Iris pigment epithelial cell (primary cell): Measurements from ENCODE around the gene GTF3A.
"Not testable (repeated sequence)": the region's sequence is repeated elsewhere in the genome, so short reads cannot be mapped to it uniquely, and the experiment has no call there.

Source experiments
- DNase-seq: peaks from one replicate; pipeline ENCODE4 v3.0.0-alpha.2; 2011; ENCODE audit warnings: low read depth

The GTF3A gene

DNA sequence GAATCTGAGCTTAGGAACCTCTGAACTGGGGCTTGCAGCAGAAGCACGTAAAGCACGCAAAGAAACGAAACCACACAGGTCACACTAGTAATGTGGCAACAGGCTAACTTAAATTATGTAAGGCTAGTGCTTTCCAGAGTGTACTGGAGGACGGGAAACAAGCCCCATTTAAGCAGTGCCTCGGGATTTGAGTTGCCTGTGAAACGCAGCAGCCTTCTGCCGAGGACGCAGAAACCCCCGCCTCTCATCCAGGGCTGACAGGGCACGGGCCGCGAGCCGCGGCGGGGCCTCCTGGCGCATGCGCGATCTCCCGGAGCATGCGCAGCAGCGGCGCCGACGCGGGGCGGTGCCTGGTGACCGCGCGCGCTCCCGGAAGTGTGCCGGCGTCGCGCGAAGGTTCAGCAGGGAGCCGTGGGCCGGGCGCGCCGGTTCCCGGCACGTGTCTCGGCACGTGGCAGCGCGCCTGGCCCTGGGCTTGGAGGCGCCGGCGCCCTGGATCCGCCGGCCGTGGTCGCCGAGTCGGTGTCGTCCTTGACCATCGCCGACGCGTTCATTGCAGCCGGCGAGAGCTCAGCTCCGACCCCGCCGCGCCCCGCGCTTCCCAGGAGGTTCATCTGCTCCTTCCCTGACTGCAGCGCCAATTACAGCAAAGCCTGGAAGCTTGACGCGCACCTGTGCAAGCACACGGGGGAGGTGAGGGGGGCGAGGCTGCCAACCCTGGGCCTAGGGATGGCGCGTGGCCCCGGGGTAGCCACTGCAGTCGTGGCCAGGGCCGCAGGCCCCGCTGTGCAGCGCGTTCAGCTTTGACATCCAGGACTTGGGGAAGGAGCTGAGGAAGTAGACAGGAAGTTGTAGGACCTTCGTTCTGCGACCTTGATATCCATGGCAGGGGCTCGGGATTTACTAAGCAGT is at the start of gene GTF3A:
GTF3A (plus strand) TSS at position 374 of the 912 bp plus-strand sequence.
- DNase-seq: peak; percentile 83

DNA sequence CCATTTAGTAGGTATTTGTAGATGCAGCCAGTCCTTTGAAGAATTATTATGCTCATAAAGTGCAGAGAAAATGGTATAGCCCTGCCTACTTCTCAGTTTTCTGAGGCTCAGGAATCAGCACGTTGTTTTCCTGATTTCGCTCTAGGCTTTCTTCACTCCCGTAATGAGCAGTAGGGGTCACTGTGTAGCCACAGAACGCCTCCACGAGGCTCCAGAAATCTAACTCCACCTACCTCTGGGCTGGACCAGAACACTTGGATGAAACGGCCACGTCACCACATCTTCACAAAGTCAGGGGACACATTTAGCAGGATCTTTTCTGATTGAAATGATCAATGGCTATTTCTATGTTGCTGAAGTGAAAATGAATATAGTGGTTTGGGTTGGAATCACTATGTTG is 49.8 kb upstream of the GTF3A start:
- DNase-seq: peak; percentile 87

DNA sequence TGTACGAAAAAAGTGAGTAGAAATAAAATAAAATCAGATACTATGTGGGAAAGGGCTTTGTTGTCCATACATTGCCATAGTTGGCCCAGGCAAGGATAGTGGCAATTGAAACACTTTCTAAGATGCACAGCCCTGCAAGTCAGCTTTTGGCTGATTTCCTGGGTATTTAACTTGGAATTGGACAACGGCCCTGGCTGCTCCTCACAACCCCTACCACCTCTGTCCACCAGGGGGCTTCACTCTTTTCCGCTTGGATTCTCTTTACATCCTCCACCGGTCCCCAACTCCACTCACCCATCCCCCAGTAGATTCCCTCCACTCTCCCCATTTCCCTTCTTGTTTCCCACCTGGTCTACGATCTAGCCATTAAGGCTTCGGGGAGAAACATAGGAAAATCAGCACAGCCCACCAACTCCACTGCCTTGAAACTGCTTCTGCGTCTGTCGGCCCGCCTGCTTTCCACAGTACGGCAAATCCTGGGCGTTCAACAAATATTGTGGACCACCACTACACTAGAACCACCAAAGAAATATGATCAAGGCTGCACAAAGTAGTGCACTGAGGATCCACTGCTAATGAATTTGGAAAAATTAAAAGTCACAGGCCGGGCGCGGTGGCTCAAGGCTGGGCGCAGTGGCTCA is 48.6 kb upstream of the GTF3A start:
- DNase-seq: peak; percentile 59

DNA sequence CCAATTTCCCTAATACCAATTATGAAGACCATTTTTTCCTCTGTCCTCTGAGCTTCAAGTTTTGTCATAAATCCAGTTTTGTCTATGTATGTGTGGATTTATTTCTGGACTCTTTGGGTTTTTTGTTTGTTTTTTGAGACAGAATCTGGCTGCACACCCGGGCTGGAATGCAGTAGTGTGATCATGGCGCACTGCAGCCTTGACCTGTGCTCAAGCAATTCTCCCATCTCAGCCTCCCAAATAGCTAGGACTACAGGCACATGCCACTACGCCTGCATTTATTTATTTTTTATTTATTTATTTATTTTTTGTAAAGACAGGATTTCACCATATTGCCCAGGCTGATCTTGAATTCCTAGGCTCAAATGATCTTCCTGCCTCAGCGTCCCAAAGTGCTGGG is 45.3 kb upstream of the GTF3A start:
- DNase-seq: no peak

DNA sequence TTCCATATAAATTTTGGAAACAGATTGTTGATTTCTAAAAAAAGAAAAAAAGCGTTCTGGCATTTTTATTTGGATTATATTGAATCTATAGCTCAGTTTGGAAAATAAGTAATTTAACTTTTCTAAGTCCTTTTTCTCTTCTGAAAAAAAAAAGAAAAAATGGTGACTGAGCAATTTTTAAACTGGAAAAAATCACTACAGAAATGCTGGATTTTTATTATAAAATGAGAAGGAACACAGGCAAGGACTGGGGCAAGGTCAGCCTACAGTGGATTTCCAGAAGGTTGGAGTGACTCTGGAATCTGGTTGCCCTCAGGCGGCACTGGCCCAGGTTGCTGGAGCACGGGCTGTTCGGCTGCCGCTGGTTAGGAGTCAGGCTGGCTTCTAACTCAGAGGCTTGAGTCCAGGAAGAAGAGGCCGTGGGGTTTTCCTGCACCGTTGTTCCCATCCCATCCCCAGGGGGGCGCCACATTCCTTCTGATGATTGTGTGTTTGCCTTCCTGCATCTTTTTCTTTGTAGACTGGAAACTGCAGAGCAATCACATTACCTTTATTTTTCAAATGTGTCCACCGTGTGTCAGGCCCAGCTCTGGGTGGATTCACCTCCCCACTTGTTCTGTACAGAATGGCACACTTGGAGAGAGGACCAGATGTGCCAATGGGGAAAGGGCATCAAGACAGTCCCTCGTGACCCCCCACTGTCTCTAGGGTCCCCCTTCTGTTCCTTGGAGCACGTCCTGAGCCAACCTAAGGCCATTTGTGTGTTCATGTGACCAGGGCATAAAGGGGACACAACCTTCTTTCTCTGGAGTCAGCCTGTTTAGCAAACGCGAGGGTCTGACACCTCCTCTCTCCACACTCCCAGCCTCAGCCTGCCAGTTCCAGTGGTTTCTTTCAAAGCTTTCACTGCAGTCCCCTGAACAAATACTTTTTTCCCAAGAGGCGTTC is 44.5 kb upstream of the GTF3A start:
- DNase-seq: peak; percentile 53

DNA sequence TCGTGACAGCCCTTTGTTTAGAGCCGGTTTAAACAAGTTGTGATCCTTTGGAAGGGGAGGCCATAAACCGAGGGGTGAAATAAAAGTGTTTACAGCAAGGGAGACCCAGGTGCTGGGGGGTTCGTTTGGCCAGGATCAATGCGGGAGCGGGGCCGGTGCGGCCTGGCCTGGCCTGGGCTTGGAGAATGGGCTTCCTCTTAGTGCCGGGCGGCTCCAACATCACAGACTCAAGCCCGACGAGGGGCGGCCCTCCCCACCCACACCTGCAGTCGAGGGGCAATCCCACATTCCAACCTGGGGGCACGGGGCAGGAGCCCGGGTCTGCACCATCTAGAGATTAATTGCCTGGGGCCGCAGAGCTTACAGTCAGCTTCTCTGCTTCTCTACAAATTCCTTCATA is 42.8 kb upstream of the GTF3A start:
- no peak for DNase-seq

DNA sequence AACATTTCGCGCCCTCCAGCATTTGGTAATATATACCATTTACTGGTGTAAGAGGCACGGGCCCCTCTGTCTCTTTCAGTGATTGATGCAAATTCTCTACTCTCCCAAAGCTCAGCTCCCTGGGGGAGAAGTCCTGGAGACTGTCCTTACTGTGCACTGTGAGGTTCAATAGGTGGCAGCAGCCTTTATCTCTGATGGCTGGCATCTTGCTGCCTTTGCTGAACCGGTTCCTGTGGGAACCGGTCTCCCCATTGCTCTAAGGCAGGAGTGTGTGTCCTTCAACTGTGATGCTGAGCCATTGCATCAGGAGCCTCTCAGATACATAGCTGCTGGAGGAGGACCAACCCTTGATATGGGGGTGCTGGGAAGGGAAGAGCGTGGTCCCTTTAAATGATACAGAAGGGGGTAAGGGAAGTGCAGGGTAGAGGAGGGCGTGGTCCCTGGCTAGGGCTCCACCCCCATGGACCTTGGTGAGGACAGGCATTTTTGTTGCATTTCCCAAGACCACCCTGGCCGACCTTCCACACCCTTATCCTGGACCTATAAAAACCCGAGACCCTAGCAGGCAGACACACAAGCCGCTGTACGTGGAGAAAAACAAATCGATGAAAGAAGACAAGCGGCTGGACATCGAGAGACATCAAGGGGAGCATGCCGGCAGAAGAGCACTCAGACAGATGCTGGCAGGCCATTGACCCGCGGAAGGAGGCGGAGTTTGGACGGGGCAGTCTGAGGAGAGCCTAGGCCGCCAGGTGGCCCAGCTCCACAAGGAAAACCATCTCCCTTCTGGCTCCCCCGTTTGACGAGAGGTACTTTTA is 41.1 kb upstream of the GTF3A start:
- DNase-seq: no peak

DNA sequence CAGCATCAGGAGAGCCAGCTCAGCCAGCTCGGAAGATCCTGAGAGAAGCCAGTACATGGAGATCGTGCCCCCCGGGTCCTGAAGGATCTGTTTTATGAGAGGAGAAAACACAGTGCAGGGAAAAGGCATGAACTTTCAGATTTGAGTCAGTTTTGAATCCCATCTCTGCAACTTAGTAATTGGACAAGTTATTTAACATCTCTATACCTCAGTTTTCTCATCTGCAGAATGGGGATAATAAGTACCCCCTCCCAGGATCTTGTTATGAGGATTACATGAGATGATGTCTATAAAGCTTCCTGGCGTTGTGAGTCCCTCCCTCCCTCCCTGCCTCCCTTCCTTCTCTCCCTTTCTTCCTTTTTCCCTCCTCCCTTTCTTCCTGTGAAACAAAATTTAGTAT is 40.1 kb upstream of the GTF3A start:
- no peak for DNase-seq

DNA sequence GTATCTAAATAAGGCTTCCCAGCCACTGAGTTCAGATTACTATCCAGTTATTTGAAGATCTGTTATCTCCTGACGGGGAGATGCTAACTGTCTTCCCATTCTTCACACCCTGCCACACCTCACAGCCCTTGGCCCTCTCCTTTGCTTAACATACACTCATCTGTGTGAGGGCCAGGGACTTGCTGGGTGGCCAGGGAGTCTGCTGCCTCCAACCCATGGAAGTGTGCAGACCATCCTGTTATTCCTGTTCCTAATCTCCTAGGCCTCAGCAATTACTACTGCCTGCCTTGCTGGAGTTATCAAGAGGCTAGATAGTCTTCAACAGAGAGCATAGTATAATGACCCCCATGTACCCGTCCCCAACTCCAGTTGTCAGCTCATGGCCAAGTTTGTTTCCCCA is 36.2 kb upstream of the GTF3A start:
- no peak for DNase-seq

DNA sequence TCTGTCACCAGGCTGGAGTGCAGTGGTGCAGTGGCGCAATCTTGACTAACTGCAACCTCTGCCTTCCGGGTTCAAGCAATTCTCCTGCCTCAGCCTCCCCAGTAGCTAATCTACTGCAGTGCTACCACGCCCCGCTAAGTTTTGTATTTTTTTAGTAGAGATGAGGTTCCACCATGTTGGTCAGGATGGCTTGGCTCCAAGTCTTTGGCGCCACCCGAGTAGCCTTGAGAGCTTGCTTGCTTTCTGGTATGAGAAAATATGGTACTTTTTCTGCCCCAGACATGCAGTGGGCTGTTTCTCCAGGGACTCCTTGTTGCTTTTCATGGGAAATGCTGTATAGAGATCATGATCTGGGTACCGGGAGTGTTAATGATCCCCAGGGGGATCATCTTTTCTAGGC is 34.5 kb upstream of the GTF3A start:
- no peak for DNase-seq

DNA sequence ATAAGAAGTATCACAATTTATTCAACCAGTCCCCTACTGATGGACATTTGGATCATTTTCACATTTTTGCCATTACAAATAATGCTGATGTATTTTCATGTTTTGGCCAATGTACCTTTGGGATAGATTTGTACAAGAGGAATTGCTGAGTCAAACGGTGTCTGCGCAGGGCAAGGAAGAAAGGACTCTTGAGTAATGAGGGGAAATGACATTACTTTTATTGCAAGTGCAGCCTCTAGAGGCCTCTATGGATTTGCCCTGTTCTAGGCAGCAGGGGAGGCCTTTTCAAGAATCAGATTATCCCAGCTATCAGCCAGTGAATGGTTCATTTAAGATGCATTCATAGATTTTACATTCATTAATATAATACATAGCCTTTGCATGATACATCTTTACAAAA is 32.9 kb upstream of the GTF3A start:
- DNase-seq: no peak

DNA sequence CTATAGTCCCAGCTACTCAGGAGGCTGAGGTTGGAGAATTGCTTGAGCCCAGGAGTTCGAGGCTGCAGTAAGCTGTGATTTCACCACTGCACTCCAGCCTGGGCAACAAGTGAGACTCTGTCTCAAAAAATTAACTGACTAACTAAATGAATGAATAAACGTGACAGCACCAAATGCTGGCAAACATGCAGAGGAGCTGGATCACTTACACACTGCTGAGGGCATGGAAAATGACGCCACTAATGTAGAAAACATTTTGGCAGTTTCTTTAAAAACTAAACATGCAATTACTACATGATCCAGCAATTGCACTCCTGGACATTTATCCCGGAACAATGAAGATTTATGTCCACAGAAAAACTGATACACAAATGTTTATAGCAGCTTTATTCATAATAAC is 31.3 kb upstream of the GTF3A start:
- DNase-seq: no peak

DNA sequence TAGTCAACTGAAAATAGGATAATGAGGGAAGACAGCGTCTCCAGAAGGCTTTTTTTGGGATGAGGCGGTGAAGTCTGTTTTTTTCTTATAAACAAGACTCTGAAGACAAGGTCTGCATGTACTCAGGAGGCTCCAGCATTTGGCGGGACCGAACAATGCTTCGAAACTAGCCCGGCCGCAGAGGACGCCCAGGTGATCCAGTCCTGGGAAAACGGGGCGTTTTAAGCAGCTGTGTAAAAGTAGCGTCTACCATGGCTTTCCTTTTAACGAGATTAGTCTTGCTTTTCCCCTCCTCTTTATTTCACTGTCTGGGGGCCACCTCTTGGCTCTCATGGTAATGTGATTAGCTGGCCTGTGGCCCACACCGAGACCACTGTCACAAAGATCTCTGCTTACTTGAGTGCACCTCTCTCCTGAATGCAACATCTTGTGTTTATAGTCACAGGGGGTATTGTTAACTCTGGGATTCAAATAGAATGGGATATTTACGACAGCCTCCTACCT is 29.4 kb upstream of the GTF3A start:
- DNase-seq: no peak

DNA sequence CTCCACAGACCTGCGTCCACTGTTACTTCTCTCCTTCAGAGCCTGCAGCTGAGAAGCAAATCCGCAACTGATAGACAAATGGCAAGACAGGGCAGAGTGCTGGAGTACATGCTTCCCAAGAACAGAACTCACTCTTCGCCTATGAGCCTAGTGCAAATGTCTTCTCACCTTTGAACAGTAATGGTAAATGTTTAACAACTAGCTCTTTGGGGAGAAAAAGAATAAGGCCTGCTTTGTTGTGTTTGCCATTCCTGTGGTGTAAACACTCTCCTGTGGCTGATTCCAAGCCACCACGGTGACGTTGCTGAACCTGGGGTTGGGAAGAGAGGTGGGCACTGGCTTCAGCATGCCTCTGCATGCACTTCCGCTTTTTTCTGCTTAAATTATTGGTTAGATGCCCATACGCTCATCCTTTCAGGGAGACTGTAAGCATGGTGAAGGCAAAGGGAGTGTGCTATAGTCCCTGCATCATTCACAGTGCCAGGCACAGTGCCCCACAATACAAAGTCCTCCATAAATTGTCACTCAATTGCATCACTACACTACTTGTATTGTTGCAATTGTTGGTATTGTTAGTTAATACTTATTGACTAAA is 28.1 kb upstream of the GTF3A start:
- no peak for DNase-seq

DNA sequence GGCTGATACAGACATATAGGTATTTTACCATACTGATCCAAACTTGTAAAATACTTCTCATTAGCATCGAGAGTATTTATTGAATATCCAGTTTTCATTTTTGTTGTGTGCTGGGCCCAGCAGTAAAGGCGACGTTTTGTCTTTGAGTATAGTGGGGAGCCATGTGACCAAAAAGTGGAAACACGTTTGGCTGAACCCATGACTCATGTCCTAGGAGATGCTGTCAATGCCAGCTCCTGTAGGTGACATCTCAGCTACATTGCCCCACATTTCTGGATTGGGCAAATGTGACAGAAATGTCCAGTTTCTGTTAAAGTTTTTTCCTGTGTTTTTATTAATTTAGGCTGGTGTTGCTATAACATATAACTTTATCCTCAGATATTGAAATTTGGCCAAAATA is 26.1 kb upstream of the GTF3A start:
- no peak for DNase-seq

DNA sequence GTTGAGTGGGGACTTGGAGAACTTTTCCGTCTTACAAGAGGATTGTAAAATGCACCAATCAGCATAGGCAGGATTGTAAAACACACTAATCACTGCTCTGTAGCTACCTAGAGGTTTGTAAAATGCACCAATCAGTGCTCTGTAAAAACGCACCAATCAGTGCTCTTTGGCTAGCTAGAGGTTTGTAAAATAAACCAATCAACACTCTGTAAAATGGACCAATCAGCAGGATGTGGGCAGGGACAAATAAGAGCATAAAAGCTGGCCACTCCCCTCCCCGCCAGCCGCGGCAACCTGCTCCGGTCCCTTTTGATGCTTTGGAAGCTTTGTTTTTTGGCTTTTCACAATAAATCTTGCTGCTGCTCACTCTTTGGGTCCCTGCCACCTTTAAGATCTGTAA is 24.0 kb upstream of the GTF3A start:
- not testable (repeated sequence) for DNase-seq

DNA sequence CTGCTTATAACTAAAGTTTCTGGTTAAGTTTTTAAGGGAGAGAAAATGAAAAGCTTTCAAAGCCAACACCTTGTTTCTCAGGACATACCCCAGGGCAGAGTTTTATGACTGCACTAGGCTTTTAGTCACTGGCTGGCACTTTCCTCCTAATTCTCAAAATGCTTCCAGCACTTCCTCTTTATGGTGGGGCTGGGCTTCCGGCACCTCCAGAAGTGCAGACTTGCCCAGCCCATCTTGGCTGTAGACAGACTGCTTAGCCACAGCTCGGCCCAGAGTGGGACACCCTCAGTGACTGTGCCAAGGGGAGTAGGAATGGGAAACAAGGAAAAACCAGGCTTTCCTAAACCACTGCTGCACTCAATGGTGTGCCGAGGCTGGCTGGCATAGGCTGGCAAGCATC is 23.2 kb upstream of the GTF3A start:
- no peak for DNase-seq

DNA sequence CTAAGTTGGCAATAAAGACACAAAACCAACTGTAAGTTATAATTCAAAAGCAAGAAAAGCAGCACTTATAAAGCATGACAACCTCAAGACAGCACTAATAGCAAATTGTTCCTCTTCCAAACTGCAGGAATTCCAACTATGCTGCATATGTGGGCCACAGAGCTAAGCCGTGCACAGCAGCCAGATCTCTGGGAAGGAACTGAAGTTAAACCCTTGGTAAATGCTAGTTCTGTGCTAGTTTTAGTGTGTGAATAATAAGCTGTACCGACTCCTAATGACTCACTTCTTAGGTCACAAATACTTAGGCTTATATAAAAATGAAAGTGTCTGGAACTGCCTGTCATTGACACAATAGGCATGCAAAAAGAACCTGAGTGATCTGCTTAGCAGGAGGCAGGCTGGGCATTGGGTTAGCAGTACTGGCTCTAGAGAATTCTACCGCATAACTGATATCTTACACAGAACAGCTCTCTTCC is 21.2 kb upstream of the GTF3A start:
- DNase-seq: peak; percentile 80

DNA sequence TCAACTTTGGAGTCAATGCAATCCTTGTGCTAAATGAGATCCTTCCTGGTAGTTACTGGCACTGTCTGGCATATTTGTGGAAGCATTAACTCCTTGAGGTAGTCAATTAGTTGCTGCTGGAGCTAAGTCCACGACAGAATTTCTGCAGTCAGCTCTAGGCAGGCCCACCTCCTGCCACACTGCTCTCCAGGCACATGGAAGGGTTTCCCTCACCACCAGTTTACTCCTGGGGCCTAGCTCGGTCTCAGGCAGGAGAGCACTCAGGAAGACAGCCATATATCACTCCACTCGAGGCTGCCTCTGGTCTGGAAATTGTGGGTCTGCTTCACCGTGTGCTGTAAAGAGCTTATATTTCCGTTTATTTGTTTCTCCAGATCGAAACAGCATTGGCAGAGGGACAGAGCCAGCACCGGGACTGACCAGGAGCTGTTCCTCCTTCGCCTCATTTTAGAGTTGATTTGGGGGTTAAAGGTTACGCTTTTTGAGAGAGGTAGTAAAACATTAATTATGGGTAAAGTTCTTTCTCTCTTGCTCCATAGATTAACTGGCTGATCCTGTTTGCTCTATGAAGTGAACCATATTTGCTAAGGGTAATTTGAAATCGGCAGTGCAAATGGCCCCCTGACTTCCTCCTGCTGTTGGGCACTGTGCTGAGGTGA is 20.6 kb upstream of the GTF3A start:
- no peak for DNase-seq

DNA sequence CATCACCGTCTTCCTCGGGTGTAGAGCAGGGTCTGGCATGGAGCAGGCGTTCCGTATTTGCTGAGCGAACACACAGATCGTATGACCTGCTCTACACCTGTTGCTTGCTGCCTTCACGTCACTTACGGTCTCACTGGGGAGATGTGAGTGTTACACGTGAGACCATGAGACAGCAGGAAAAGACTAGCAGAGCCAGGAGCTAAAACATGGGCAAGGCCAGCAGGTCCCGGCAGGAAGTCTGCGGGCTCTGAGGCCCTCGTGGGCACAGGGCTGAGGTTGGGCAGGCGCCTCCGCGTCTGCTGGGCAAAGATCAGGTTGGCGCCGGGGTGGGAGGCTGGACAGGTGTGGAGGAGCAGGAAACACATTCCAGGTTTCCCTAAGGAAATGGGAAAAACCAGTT is 19.7 kb upstream of the GTF3A start:
- no peak for DNase-seq
